Fibroblast of the aortic adventitia (primary cell): ENCODE data around the gene NOP9. TPM values are rescaled to one million over a fixed set of nuclear protein-coding genes. Genes with fewer than 3 reads are reported as not detected.

Experiments used
- DNase-seq: peaks from one replicate; pipeline ENCODE4 v3.0.0-alpha.2; 2010; ENCODE audit warnings: low read depth
- H3K4me3 ChIP-seq: 2 replicates; pipeline ENCODE4 v1.5.1; 2011; ENCODE audit warnings: low read depth, mild to moderate bottlenecking, control low read depth, low read length, moderate library complexity
- total RNA-seq: library from RNA; depleted of rRNA; stranded (reverse); fragments of >200 nt; gene quantifications from 2 replicates; pipeline ENCODE4 v1.2.3, GENCODE V29; 2012; ENCODE audit warnings: low replicate concordance
- TF ChIP-seq, protein P1 (sequence below): IDR thresholded peaks from 2 replicates; pipeline ENCODE4 v1.5.1; 2011; ENCODE audit warnings: mild to moderate bottlenecking, low read length, control low read depth, inconsistent platforms; ENCODE audit not compliant: insufficient read depth

NOP9 gene
- total RNA-seq, 1 donor, result 19.6 TPM

DNA sequence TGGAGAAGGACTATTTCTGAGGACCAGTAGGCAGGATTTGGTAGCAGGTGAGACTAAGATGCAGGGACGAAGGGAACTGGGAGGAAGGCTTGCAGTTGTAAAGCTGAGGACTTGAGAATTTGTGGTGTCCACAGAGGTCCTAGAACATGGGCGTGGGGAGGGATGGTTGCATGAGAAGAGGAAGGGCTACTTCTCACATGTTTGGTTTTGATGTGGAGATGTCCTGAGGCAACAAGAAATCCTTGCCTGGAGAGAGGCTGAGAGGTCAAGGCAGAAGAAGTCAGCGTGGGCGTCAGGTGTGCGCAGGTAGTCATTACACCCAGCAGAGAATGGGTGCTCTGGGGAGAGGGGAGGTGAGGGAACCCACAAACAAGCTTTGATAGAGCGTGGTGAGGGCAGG, 22.6 kb upstream of the NOP9 start:
- no peak for DNase-seq
- TF ChIP-seq, protein P1, sequence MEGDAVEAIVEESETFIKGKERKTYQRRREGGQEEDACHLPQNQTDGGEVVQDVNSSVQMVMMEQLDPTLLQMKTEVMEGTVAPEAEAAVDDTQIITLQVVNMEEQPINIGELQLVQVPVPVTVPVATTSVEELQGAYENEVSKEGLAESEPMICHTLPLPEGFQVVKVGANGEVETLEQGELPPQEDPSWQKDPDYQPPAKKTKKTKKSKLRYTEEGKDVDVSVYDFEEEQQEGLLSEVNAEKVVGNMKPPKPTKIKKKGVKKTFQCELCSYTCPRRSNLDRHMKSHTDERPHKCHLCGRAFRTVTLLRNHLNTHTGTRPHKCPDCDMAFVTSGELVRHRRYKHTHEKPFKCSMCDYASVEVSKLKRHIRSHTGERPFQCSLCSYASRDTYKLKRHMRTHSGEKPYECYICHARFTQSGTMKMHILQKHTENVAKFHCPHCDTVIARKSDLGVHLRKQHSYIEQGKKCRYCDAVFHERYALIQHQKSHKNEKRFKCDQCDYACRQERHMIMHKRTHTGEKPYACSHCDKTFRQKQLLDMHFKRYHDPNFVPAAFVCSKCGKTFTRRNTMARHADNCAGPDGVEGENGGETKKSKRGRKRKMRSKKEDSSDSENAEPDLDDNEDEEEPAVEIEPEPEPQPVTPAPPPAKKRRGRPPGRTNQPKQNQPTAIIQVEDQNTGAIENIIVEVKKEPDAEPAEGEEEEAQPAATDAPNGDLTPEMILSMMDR, result no peak
- no peak overlapping the region for H3K4me3 ChIP-seq

DNA sequence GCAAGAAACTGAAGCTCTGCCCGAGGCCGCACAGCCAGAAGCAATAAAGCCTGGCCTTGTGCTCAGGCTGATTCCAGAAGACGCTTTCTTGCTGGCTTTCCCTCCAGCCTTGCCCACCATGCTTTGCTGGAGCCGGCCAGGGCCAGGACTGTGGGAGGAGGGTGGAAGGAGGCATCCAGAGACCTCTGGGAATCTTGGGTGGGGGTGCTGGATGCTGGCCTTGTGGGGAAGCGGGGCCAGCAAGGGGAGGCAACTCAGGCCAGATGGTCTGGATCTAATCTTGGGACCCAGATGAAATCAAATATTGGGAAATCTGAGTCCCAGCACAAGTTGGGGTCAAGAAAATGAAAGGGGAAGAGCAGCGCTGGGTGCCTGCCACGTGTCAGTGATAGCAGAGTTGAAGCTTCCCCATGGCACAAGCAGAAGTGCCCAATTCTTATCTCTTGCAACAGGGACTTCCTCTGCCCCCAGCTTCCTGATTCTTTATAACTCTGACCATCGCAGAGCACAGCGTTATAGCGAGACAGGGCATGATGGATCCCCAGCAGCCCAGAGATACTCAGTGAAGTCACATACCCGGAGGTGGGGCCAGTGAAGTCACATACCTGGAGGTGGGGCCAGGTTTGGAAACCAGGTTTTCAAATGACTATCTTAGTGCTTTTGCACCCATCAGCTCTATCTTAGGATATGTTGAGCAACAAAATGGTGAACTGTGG, 21.9 kb upstream of the NOP9 start:
- TF ChIP-seq, protein P1, result no peak
- DNase-seq, result no peak
- H3K4me3 ChIP-seq, result no peak overlapping the region

DNA sequence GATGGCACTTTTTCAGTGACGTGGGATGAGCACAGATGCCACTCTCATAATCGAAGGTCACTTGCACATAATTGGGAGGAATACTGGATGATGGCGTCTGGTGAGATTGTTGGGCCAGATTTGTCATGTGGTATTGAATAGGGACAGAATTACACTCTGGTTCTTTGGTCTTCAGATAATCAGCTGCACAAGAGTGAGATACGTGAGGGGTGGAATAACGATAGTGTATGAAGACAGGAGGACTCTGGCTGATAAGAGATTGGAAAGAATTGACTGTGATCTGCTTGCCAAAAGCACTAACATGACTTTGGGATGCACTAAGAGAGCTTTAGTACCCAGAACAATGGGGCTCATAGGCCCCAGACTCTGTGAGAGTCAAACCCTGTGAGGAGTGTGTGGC, 21.2 kb upstream of the NOP9 start:
- TF ChIP-seq, protein P1, result no peak
- no peak for DNase-seq
- no peak overlapping the region for H3K4me3 ChIP-seq

DNA sequence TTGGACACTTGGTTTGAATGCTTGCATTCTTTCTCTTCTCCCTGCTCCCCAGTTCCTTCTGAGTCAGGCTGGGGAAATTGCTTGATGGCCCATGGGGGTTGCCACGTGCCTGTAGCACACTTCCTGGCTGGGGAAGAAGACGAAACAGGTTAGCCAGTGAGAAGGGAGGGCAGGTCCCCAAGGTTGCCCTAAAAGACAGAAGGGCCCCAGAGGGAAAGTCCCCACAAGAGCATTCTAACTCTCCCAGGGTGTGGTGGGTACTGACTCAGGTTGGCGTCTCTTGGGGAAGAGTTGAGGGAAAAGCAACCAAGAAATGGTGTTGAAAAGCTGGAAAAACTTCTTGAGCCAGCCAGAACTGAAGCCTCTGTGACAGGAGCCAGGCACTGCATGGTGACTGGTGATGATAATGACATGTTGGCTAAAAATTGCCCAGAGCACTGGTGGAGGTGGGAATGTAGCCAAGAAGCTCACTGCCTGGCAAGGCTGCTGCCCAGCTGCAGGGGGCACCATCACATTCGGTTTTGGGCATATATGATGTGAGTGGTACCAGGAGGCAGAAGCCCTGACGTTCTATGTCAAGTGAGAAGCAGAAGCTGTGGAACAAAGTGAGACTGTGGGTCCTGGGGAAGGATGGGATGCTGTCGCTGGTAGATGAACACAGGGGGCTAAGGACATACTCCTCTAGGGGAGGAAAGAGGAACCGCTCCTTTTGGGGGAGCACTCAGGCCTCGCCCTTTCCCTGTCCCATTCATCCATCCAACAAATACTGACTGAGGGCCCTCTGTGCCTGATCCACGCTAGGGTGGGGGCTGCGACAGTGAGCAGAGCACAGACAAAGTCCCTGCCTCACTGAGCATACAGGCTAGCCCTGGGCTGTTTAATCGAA, 20.1 kb upstream of the NOP9 start:
- TF ChIP-seq, protein P1, result no peak
- no peak for DNase-seq
- H3K4me3 ChIP-seq, result no peak overlapping the region

DNA sequence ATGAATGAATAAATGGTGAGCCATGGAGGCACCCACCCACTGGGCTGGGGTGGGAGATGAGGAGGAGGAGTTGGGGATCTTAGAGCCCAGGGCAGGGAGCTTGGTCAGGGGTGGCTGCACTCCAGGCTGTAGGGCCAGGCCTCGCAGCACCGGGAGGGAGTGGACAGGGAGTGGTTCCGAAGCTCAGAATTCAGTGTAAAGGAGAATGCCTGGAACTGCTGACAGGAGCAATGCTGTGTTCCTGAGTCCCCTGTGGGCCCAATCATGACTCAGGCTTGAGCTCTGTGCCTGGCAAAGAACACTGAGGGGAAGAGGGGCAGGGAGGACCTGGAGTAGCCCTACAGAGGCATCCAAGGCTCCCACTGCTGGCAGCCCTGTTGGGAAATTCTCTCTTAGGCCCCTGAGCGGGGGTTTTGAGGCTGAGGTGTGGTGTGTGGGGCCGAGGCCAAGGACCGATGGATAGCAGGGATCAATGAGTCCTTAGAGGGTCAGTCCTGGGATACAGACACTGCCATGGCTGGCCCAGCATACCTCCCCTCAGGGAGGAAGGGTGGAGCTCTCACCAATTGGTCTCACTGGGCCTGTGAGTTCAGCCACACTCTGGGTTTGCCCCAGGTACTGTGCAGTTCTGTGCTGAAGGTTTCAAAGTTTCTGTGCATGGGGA, 18.7 kb upstream of the NOP9 start:
- H3K4me3 ChIP-seq, result no peak overlapping the region
- TF ChIP-seq, protein P1, result no peak
- peak; percentile 57 for DNase-seq

DNA sequence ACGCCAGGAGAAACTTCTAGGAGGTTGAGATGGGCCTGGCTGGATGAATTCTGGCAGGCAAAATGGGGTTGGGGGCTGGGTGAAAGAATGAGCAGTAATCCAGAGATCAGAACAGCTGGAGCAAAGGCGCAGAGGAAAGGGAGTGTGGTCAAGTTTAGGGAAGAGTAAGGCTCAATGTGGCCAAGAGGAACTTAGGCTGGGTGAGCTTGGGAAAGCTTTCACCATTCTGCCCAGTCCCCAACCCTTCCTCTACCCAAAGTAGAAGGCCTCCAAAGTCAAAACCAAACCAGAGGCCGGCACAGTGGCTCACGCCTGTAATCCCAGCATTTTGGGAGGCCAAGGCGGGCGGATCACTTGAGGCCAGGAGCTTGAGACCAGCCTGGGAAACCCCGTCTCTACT, 18.0 kb upstream of the NOP9 start:
- TF ChIP-seq, protein P1, result no peak
- no peak for DNase-seq
- H3K4me3 ChIP-seq, result no peak overlapping the region
